Measurements from ENCODE around the gene SLC30A3.

DNA sequence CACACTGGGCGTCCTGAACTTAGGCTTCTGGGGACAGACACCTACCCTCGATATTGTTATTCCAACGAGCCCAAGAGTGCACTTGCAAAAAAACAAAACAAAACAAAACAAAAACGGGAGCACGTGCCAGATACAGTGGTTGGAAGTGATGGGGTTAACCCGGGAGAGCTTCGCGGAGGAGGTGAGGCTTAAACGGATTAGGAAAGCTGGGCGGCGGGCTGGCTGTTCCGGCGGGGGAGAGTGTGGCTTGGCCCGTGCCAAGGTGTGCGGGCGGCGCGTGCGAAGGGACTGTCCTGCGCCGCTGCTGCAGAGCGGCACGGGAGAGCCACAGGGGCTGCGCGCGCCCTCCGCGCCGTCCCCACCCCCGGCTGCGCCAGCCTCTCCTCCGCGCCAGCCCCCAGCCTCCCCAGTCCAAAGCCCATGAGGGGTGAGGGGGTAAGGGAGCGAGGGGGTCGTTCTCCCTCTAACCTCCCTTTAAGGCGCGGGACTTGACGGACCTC, 1.5 kb upstream of the SLC30A3 start:
- TF ChIP-seq CTCF (IDR thresholded peaks at IDR 0.05) (no peak), POLR2A (IDR thresholded peaks at IDR 0.05) (no peak)
